Measurements from ENCODE around the gene CXADR.
"Not testable (repeated sequence)": the region's sequence is repeated elsewhere in the genome, so short reads cannot be mapped to it uniquely, and the experiment has no call there.

CXADR gene

DNA sequence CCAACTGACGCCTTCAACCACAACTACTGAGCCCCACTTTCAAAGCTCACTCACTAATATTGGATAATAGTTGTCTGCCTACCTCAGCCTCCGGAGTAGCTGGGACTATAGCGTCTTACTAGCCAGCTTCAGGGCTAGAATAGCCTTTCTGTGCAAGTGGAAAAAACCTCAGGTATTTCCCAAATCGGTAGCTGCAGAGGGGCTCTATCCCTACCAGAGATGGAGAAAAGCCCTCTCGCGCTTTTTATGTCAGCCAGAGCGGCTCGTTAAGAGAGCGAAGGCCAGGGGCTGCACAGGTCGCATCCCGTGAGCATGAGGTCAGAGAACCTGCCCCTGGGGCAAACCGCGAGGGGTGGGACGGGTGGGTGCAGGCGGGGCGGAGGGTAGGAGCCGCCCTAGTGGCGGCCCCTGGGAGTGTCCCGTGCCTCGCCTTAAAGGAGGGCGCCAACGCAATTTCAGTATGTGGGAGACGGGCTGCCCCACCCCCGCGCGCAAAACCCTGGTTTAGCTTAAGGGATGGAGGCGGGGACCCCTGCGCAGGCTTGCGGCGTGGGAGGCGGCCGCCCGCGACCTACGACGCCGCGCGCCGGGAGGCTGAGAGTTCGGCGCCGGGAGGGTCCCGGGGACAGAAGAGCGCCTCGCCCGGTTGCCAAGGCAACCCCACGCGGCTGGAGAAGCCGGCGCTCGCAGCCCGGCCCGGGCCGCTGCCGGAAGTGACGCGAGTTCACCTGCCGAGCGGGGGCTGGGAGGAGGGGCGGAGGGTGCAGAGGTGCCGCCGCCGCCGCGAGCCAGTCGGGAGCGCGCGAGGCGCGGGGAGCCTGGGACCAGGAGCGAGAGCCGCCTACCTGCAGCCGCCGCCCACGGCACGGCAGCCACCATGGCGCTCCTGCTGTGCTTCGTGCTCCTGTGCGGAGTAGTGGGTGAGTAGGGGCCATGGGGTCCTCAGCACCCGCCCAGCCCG, at the start of gene CXADR:
Gene CXADR, plus strand, starts transcription at position 791 of the 961 bp plus-strand sequence. Its CDS starts 87 bp downstream, at position 878.
- DNase-seq = no peak

DNA sequence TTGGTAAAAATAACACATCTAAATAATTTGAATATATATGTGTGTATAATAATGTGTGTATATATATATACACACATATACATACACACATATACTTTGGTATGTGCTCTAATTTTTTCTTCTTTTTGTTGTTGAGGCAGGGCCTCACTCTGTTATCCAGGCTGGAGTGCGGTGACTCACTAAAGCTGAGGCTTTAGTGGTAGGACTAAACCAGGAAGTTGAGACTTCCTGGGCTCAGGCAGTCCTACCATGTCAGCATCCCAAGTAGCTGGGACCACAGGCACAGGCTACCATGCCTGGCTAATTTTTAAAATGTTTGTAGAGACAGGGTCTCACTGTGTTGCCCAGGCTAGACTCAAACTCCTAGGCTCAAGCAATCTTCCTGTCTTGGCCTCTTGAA, 46.7 kb upstream of the CXADR start:
- peak; percentile 28 for DNase-seq

DNA sequence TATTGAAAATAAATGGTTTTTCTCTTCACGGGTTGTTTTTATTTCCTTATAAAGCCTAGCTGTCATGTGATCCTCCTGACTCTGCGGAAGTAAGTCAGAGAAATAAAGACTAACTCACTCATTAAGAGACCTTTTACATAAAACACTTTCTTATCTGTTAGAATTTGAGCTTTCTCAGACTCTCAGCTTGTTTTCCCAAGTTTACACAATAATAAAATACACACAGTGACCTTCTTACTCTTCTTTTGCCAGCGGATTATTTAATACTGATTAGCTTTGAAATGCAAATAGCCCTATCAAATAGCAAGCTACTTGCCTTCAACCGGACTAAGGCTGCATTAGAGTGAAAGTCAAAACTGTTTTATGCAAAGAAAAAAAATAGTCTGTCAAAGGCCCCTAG, 45.5 kb upstream of the CXADR start:
- DNase-seq = no peak

DNA sequence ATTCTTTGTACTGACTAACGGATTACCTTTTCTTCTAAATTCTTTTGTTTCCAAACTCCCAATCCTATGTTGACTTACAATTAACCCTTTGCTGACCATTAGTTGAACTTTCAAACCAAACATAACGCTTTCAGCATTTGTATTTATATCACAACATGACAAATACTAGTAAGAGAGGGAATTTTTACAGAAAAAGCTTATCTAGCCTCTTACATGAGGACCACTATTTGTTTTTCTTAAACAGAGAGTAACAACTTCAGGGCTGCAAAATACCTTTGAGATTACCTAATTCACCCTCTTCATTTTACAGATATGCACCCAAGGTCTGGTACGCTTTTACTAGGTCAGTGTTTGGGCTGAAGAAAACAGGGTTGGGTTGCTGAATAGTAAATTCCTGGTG, 45.0 kb upstream of the CXADR start:
- no peak for DNase-seq

DNA sequence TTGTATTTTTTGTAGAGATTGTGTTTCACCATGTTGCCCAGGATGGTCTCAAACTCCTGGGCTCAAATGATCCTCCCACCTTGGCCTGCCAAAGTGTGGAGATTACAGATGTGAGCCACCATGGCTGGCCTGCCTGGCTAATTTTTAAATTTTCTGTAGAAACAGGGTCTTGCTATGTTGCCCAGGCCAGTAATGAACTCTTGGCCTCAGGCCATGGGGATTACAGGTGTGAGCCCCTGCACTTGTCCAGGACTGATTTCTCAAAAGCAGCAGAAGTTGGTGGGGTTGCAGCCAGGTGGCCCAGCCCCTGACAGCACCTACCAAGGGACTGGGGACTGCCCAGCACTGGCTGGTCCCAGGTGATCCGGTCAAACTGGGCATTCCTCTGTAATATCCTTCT, 44.1 kb upstream of the CXADR start:
- DNase-seq = no peak

DNA sequence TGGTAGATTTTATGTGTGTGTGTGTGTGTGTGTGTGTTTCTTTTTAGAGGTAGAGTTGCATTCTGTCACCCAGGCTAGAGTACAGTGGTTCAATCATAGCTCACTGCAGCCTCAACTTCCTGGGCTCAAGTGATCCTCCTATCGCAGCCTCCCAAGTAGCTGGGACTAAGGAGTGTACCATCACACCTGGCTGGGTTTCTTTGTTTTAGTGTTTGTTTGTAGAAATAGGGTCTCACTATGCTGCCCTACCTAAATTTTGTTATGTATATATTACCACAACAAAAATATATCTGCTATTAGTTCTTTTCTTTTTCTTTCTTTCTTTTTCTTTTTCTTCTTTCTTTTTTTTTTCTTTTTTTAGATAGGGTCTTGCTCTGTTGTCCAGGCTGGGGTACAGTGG, 43.1 kb upstream of the CXADR start:
- no peak for DNase-seq

DNA sequence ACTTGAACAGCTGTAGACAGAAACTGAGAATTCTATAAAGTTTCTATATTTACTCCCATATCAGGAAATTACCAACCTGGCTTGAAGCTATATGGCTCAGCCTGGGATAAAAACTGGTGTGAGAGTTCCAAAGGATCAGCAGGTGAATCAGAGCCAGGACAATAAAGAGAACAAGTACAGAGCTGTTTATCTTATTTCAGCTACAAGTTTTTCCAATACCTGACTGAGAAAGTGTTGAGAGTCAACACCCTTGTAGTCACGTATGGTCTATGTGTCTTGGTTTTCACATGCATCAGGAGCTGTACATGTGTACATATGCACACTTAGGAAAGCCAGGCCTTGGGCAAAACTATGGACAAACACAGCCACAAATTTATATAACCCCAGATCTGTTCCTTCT, 40.7 kb upstream of the CXADR start:
- no peak for DNase-seq

DNA sequence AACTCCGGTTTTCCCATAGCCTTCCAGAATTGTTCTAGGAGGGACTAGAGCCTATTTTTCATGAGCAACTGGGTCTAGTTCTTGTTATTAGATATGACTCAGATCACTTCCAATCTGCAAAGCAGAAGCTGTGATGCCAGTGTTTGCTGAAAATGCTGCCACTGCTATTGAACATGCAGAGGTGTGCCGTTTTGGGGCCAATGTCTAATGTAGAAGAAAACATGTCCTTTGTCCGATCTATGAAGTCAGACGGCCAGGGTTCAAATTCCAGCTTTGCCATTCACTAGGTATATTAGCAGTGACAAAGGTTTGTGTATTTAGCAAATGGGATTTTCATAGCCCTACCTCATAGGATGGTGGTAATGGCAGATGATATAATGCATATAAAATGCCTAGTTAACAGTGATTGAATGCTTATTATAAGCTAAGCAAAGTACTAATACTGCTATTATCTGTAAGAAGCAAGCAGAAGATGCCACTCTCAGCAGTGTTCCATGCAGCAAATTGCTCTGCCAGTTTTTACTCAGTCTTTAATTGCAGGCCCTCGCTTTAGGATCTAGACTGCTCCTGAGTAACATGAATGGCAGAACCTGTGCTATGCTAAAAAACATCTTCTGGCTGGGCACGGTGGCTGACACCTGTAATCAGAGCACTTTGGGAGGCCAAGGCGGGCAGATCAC, 40.1 kb upstream of the CXADR start:
- DNase-seq = no peak

DNA sequence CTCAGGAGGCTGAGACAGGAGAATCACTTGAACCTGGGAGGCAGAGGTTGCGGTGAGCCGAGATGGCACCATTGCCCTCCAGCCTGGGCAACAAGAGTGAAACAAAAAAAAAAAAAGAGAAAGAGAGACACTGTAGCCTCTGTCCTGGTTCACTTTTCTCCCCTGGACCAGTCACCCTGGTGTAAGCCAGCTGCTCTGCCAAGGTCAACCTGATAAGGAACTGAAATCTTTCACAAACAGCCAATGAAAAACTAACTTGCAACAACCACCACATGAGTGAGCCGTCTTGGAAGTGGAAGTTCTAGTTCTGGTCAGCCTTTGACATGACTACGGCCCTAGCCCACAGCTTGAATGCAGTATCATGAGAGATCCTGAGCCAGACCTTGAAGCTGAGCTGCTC, 36.8 kb upstream of the CXADR start:
- DNase-seq = peak; percentile 71

DNA sequence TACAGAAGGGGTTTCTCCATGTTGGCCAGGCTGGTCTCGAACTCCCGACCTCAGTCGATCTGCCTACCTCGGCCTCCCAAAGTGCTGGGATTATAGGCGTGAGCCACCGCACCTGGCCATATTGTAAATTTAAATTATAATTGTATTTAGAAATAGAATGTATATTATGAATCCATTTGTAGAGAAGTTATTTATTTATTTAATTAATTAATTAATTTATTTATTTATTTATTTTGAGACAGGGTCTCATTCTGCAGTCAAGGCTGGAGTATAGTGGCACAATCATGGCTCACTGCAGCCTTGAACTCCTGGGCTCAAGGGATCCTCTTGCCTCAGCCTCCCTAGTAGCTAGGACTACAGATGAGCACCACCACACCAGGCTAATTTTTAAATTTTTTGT, 34.7 kb upstream of the CXADR start:
- DNase-seq = not testable (repeated sequence)

DNA sequence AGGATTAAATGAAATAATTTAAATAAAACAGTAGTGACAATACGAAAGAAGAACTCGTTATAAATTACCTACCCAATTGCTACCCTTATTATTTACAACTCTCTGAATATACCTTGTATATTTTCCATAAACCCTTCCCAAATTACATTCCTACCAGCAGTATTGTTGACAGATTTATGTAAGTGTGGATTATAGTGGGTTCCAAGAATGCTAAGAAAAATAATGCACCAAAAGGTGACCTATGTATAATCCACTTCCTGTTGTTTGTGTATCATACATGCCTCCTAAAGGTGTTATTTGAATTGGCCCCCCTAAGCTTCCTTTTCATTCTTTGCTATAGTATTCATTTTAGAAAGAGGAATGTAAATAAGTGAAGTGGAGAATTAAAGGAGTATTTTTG, 33.2 kb upstream of the CXADR start:
- DNase-seq = no peak

DNA sequence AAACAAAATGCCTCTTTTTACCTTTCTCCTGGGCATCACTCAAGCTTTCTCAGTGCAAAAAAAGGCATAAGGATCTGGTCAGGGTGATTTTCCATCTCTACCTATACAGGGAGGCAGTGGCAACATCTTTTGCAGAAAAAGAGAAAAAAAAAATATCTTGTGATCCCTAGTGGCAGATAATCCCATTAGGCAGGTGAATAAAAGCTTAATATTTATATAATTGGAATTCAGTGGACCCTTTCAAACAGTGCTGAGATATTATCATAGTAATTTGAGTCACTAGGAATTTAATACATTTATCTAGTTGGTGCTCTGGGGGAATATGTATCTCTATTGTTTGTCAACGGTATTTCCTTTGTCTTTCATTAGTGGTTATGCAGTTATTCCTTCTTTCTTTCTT, 29.9 kb upstream of the CXADR start:
- no peak for DNase-seq

DNA sequence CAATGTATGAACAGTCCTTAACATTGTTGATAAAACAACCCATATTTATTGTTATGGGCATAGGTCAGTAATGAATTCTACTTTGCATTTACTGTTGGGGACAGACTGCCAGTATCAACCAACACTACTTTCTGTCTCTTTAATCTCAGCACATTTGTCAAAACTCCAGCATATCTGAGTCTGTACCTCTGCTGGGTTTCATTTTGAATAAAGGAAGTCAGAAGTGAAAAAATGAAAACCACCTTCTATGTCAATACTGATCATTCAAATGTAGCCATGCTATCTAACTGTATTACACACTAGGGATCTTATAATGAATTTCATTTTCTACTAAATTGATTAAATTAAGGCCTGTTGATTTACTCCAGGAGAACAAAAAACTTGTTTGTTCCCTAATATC, 24.2 kb upstream of the CXADR start:
- no peak for DNase-seq

DNA sequence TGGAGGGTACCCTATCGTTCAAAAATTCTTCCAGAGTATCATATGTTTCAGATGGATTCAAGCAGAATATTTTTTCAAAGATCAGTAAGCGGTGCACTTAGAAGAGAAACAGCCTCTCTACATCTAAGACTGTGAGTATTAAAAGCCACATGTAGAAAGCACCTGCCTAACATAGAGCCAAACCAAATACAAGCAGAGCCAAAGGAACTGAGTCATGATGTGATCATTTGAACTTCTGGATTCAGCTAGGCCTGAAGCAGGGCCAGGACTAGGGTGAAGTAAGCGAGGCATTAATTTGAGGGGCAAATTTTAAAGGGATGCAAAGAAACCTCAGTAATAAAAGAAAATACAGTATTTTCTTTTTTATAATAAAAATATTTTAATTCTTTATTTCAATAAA, 23.3 kb upstream of the CXADR start:
- DNase-seq = not testable (repeated sequence)

DNA sequence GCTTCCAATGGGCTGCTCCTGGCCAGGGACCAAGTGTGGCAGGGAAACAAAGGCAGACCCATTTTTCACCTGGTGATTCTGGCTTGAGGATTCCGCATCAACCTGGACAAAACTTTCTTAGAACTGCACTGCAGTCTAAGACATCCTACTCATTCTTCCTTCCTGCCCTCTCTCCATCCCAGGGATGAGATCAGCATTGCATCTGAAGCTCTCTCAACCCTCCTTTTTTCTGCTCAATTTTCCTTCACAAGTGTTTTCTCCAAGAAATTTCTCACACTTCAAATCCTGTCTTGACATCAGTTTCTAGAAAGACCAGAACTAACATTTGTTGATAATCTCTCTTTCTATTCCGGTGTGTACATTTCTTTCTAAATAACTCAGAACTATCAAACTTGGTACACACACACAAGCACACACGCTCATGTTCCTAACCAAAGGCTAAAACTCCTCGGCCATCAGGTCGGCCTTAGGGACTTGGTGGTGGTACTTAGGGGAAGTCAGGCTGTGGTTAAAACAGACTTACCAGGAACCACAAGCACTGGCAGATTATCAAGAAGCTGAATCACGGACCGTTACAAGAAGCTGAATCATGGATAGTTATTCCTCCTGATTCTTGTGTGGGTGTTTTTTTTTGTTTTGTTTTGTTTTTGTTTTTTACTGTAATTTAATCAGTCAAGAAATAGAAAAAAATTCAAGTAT, 21.0 kb upstream of the CXADR start:
- peak; percentile 84 for DNase-seq

DNA sequence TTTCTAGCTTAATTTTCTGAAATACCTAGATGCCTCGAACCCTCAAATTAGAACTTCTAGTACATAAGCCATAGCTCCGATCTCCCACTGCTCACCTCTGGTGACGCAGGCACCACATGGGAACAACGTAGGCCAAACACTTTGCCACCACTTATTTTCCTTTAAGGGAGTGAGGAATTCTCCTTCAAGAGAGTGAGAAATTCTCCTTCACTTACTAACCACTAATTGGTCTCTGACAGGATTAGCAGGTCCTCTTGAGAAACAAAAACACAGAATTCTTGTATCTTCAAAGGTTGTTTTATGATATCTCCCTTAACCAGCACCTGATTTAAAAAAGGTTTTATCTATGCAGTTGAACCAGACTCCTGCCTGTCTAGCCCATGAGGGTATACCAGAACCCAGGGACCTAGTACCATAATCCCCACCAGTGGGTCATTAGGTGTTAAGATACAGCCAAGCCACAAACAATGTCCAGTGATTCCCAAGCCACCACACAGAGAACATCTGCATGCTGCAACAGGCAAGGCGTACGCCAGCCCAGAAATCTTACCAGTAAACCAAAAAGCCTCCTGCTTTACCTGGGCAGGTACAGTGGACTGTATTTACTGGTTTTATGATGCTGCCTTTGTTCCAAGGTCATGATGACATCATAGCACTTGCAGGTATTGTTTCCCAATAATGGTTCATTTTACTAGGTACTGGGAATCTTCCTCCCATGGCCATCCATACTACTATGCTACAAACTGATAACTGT, 20.3 kb upstream of the CXADR start:
- DNase-seq = no peak

DNA sequence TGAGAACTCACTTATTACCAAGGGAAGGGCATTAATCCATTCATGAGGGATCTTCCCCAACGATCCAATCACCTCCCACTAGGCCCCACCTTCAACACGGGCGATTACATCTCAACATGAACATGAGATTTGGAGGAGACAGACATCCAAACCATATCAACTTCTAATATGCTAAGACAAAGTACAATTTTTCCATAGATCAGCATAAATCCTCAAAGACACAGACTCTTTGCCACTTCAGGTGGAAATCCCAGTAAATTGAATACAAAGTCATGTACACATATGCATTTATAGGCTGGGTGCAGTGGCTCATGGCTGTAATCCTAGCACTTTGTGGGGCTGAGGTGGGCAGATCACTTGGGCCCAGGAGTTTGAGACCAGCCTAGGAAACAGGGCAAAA, 18.8 kb upstream of the CXADR start:
- no peak for DNase-seq

DNA sequence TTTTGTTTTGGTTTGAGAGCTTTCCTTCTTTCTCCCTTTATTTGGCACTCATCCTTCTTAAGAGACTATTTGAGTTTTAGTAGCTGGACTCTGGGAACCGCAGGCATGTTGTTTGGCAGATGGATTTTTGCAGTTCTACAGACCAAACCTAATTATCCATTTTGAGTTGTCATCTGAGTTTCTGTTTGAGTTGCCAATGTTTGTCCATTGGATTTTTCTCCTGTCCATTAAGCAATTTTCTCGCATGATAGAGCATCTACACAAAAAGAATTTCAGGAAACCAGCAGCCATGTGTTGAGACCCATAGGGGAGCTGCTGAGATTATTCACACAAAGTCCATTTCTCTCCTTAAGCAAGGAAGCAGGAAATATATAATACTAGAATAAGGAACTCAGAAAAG, 17.2 kb upstream of the CXADR start:
- no peak for DNase-seq

DNA sequence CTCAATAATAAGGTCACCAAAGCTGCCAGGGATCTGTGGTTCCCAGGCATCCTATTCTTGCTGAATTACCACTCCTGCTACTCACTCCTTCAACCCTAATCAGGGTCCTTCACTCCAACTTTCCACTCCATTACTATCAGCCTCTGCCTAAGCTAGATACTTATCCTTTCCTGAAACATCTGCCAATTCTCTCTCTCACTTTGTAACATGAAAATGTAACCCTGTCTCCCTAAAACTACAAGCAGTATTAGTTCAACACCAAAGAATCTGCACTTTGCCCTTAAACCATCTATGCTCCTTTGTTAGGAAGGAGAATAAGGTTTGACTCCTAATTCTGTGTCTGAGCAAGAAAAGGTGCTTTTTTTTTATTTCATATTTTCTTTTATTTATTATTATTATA, 15.5 kb upstream of the CXADR start:
- DNase-seq = no peak

DNA sequence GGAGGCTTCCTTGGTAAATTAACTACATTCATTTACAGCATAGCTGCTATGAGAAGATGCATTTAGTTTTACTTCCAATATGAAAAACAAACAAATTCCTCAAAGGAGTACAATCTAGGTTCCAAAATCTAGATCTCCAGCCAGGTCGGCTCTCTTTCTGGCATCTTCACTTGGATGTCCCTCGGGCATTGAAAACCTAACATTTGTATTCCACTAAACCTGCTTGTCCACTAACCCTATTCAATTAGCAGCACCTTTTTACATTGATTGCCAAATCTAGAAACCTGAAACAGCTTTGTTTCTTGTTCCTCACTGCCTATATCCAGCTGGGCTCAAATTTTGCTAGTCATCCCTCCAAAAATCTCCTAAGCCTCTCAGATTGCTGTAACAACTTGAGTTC, 14.3 kb upstream of the CXADR start:
- no peak for DNase-seq

DNA sequence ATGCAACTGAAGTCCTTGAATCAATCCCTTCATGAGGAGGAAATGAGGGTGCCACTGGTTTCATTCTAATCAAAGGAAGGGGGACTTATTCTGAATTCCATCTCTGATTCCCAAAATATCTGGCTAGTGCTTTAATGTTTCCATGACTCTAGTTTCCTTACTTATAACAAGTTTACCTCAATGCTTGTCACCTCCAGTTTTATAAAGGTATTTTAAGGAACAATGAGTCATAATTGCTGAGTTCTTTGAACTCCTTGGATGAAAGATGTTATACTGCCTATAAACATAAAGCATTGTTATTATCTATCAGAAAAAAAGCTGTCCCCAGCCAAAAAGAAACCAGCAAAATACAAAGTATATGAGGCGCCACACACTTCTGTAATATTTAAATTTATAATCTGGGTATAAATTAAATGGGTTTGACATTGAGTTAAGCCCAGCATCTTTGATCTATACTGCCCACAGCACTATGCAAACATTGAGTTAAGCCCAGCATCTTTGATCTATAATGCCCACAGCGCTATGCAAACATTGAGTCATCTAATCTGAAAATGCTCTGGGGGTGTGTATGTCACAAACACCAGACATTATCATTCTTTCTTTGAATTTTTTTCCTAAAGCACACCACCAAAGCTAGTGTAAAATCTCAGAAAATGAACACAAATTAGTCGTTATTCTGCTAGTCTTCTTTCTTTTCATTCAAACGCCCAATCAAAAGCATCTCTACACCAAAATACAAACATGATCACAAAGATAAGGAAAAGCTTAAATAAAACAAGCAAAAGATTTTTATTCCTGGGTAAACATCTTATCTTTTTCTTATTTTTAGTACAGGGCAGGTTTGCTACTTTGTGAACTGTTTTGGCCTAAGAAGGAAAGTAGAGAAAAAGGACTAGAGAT, 11.5 kb upstream of the CXADR start:
- DNase-seq = no peak

DNA sequence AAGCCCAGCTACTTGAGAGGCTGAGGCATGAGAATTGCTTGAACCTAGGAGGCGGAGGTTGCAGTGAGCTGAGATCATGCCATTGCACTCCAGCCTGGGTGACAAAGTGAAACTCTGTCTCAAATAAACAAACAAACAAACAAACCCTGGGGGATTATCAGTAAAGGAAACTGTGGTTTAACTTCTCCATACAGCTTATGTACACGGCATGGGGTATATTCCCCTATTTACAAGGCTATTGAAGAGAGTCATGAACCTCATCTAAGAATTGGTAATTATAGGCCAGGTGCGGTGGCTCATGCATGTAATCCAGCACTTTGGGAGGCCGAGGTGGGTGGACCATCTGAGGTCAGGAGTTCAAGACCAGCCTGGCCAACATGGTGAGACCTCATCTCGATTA, 9.9 kb upstream of the CXADR start:
- DNase-seq = not testable (repeated sequence)

All from inflammatory macrophage treated with lipopolysaccharide for 4 hours (primary cell).